SK-N-SH (cell line): ENCODE results near the gene KIF3B. TPM values are rescaled to one million over a fixed set of nuclear protein-coding genes. Genes with fewer than 3 reads are reported as not detected.
"Not testable (repeated sequence)": the region's sequence is repeated elsewhere in the genome, so short reads cannot be mapped to it uniquely, and the experiment has no call there.

Experiments
- CTCF ChIA-PET: fragments of 300-600, 350-600 bp; formaldehyde crosslinking; extraction: SDS; loops from one replicate; lab custom pipeline; 2021; lab: Yijun Ruan, JAX
- POLR2A ChIA-PET: fragments of 350-600 bp; sonication (Branson Sonifier 250); formaldehyde crosslinking; extraction: SDS; loops from one replicate; lab custom pipeline; 2020; ENCODE audit warnings: antibody characterized with exemption, inconsistent platforms; lab: Yijun Ruan, JAX
- DNase-seq: peaks from one replicate; pipeline ENCODE4 v3.0.0; 2012
- H2AFZ ChIP-seq: fragments of 200-600 bp; sonication (generic); 2 replicates; pipeline ENCODE4 v1.8.1; 2016; ENCODE audit warnings: antibody characterized with exemption, mild to moderate bottlenecking, low read depth
- H3F3A ChIP-seq: fragments of 200-600 bp; sonication (generic); replicated peaks from 2 replicates; pipeline ENCODE3; 2016; ENCODE audit warnings: antibody characterized with exemption, mild to moderate bottlenecking; ENCODE audit not compliant: insufficient read depth
- H3K27ac ChIP-seq, 2 experiments: fragments of 200-500 bp in 1 of 2; fragments of 200-600 bp in 1 of 2; sonication (Bioruptor generic) in 1 of 2; sonication (generic), shearing (Covaris generic) in 1 of 2; 2 replicates each; pipeline versions ENCODE4 v1.5.1 to v1.6.1; 2014 to 2016; ENCODE audit warnings: low read depth in 2 of 2, inconsistent platforms in 1 of 2, low read length in 1 of 2, mild to moderate bottlenecking in 1 of 2, mixed read lengths in 1 of 2
- H3K27me3 ChIP-seq: fragments of 200-600 bp; sonication (generic), shearing (Covaris generic); 2 replicates; pipeline ENCODE4 v1.6.1; 2016; ENCODE audit warnings: mixed run types; ENCODE audit not compliant: insufficient read depth
- H3K36me3 ChIP-seq, 2 experiments: fragments of 200-500 bp in 1 of 2; fragments of 200-600 bp in 1 of 2; sonication (Bioruptor generic) in 1 of 2; sonication (generic) in 1 of 2; replicated peaks in 1 of 2; 2 replicates each; pipeline versions ENCODE3 to v1.5.1; 2014 to 2016; ENCODE audit warnings: low read length in 1 of 2, mild to moderate bottlenecking in 1 of 2; ENCODE audit not compliant: insufficient read depth in 2 of 2, control insufficient read depth in 1 of 2
- H3K4me1 ChIP-seq, 2 experiments: fragments of 200-500 bp in 1 of 2; fragments of 200-600 bp in 1 of 2; sonication (Bioruptor generic) in 1 of 2; sonication (generic), shearing (Covaris generic) in 1 of 2; 2 replicates each; pipeline versions ENCODE4 v1.5.1 to v1.6.1; 2014 to 2016; ENCODE audit warnings: low read depth in 1 of 2, low read length in 1 of 2, mixed run types in 1 of 2; ENCODE audit not compliant: insufficient read depth in 2 of 2, control insufficient read depth in 1 of 2
- H3K4me2 ChIP-seq: fragments of 200-600 bp; sonication (generic), shearing (Covaris generic); 2 replicates; pipeline ENCODE4 v1.6.1; 2017; ENCODE audit warnings: mixed run types
- H3K4me3 ChIP-seq, 2 experiments: fragments of 200-500 bp in 1 of 2; fragments of 200-600 bp in 1 of 2; sonication (Bioruptor generic) in 1 of 2; sonication (generic), shearing (Covaris generic) in 1 of 2; 2 replicates each; pipeline versions ENCODE4 v1.5.1 to v1.8.1; 2014 to 2016; ENCODE audit warnings: low read depth in 2 of 2, inconsistent platforms in 1 of 2, low read length in 1 of 2, mild to moderate bottlenecking in 1 of 2, mixed read lengths in 1 of 2, moderate library complexity in 1 of 2
- H3K79me2 ChIP-seq: fragments of 200-600 bp; sonication (generic); 2 replicates; pipeline ENCODE4 v1.8.1; 2017; ENCODE audit warnings: mild to moderate bottlenecking; ENCODE audit not compliant: insufficient read depth
- H3K9ac ChIP-seq: fragments of 200-600 bp; sonication (generic); 2 replicates; pipeline ENCODE4 v1.6.1; 2017; ENCODE audit warnings: mixed run types
- H3K9me2 ChIP-seq: fragments of 200-600 bp; sonication (generic); 2 replicates; pipeline ENCODE4 v1.6.1; 2017; ENCODE audit warnings: mixed run types
- H3K9me3 ChIP-seq: fragments of 200-600 bp; sonication (generic); 2 replicates; pipeline ENCODE4 v1.6.1; 2017; ENCODE audit warnings: mixed run types, mild to moderate bottlenecking, moderate library complexity
- H4K20me1 ChIP-seq: fragments of 200-600 bp; sonication (generic); 2 replicates; pipeline ENCODE4 v1.6.1; 2017; ENCODE audit warnings: mild to moderate bottlenecking, mixed run types; ENCODE audit not compliant: insufficient read depth
- ELF1 ChIP-seq: IDR thresholded peaks from 2 replicates; pipeline ENCODE4 v1.4.0; 2012
- EP300 ChIP-seq, 2 experiments: IDR thresholded peaks; 2 replicates each; pipeline versions ENCODE4 v1.4.0 to v1.6.1; 2012; ENCODE audit warnings: borderline replicate concordance in 1 of 2, low read depth in 1 of 2, low read length in 1 of 2
- FOSL2 ChIP-seq: IDR thresholded peaks from 2 replicates; pipeline ENCODE4 v1.4.0; 2012; ENCODE audit warnings: low read depth, mild to moderate bottlenecking, moderate library complexity, borderline replicate concordance
- IRF3 ChIP-seq: fragments of 150-350 bp; IDR thresholded peaks from 2 replicates; pipeline ENCODE4 v1.6.1; 2016; ENCODE audit warnings: mild to moderate bottlenecking, low read depth, low read length
- JUND ChIP-seq: IDR thresholded peaks from 2 replicates; pipeline ENCODE4 v1.4.0; 2012
- MEF2A ChIP-seq: IDR thresholded peaks from 2 replicates; pipeline ENCODE4 v1.4.0; 2012; ENCODE audit warnings: low read depth, borderline replicate concordance
- NFIC ChIP-seq: IDR thresholded peaks from 2 replicates; pipeline ENCODE4 v1.4.0; 2012; ENCODE audit warnings: borderline replicate concordance
- PBX3 ChIP-seq: IDR thresholded peaks from 2 replicates; pipeline ENCODE4; 2012
- RXRA ChIP-seq: IDR thresholded peaks from 2 replicates; pipeline ENCODE4 v1.4.0; 2012; ENCODE audit warnings: low read depth, mild to moderate bottlenecking, borderline replicate concordance
- TCF12 ChIP-seq: IDR thresholded peaks from 2 replicates; pipeline ENCODE4 v1.4.0; 2012
- YY1 ChIP-seq: IDR thresholded peaks from 2 replicates; pipeline ENCODE4 v1.4.0; 2012; ENCODE audit warnings: low read depth, mild to moderate bottlenecking
- WGBS: methylation state at CpG from one replicate; pipeline ENCODE4 v1.1.6; 2017; ENCODE audit warnings: low lambda C conversion rate; 5-methylcytosine and 5-hydroxymethylcytosine counted together
- polyA plus RNA-seq, 3 experiments: library from polyadenylated mRNA; depleted of rRNA; stranded (reverse); fragments of >200 nt; gene quantifications; 2 replicates each; pipeline ENCODE4 v1.2.3, GENCODE V29; 2012
- TF ChIP-seq, protein P1 (sequence below): IDR thresholded peaks from 2 replicates; pipeline ENCODE4 v1.4.0; 2012; ENCODE audit warnings: low read depth, borderline replicate concordance

Gene KIF3B
- polyA plus RNA-seq, 1 of the 3 experiments (the other 2 are of a cell fraction) = 18.6 TPM

GRCh38 chr20:32321390-32321789 is 43.9 kb downstream of the KIF3B start (continued):
- TF ChIP-seq RXRA (no peak), YY1 (no peak)

DNA sequence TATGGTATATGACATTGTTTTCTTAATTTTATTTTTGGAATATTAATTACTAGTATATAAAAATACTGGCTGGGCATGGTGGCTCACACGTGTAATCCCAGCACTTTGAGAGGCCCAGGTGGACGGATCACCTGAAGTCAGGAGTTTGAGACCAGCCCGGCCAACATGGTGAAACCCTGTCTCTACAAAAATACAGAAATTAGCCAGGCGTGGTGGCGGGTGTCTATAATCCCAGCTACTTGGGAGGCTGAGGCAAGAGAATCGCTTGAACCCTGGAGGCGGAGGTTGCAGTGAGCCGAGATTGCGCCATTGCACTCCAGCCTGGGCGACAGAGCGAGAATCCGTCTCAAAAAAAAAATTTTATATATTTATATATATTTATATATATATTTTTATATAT is 44.8 kb downstream of the KIF3B start:
- Histone ChIP-seq H3K36me3 (peaks cover 9 to 25% of the 10 kb centered on the region in 2 experiments), H3F3A (peaks cover 46% of the 10 kb centered on the region), H3K4me1 (peaks cover 0 to 13% of the 10 kb centered on the region in 2 experiments; a peak in 1 of 4 replicates)
- H3K79me2 ChIP-seq, H3K4me3 ChIP-seq, H3K4me2 ChIP-seq, POLR2A ChIA-PET, CTCF ChIA-PET, H3K9me3 ChIP-seq, H3K9ac ChIP-seq, H3K27me3 ChIP-seq, H3K27ac ChIP-seq, H2AFZ ChIP-seq, H3K9me2 ChIP-seq, DNase-seq, H4K20me1 ChIP-seq: not testable (repeated sequence)
- WGBS = 97% methylated on average over 12 of the region's 12 CpGs

DNA sequence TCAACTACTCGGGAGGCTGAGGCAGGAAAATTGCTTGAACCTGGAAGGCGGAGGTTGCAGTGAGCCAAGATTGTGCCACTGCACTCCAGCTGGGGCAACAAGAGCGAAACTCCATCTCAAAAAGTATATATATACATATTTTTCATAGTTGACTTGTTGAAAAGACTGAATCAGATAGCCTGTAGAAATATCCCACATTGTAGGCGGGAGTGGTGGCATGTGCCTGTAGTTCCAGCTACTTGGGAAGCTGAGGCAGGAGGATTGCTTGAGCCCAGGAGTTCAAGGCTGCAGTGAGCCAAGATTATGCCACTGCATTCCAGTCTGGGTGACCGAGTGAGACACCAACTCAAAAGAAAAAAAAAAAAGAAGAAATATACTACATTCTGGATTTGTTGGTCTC is 46.3 kb downstream of the KIF3B start:
- H3K79me2 ChIP-seq, H2AFZ ChIP-seq, H4K20me1 ChIP-seq, H3K27ac ChIP-seq, H3K9me3 ChIP-seq, H3K4me3 ChIP-seq, H3K9me2 ChIP-seq, DNase-seq, H3K27me3 ChIP-seq, H3K9ac ChIP-seq, H3K4me2 ChIP-seq, POLR2A ChIA-PET: not testable (repeated sequence)
- Histone ChIP-seq H3K4me1 (peaks cover 0 to 16% of the 10 kb centered on the region in 2 experiments; a peak in 1 of 4 replicates), H3K36me3 (peaks cover 8 to 15% of the 10 kb centered on the region in 2 experiments), H3F3A (peaks cover 47% of the 10 kb centered on the region)
- 98% methylated on average over 5 of the region's 5 CpGs for WGBS
- CTCF ChIA-PET = interaction anchor here (0.7 to 1.2 kb wide), 2 partner anchors 12 to 133 kb away, joined by 3 read pairs; no protein-coding TSS in a partner anchor

- ChIA-PET POLR2A (no interaction called here), CTCF (no interaction called here)
- Histone ChIP-seq H2AFZ (no peak overlapping the region), H3K9me2 (no peaks in the 10 kb centered on the region), H3K27me3 (no peaks in the 10 kb centered on the region), H3K36me3 (peaks cover 13 to 19% of the 10 kb centered on the region in 2 experiments), H3K4me1 (peaks cover 0 to 16% of the 10 kb centered on the region in 2 experiments; a peak in 1 of 4 replicates), H4K20me1 (peaks cover 9% of the 10 kb centered on the region; the same call in 1 of the 2 replicates), H3K79me2 (peaks cover 2% of the 10 kb centered on the region; the same call in 1 of the 2 replicates), H3K4me3 (no peak overlapping the region), H3K9ac (peak overlapping the region; percentile 4; the same call in 1 of the 2 replicates), H3F3A (peaks cover 41% of the 10 kb centered on the region), H3K9me3 (no peaks in the 10 kb centered on the region), H3K4me2 (peak overlapping the region; percentile 29; the same call in 1 of the 2 replicates), H3K27ac (peak overlapping the region in 1 of 2 experiments; percentile 87; a peak in 3 of 4 replicates)
- 50% methylated on average over 6 of the region's 6 CpGs for WGBS
- TF ChIP-seq FOSL2 = peak; percentile 73; the same call in 1 of the 2 replicates
- peak; percentile 22; the same call in 1 of the 2 replicates for TF ChIP-seq NFIC
- peak; percentile 11; the same call in 1 of the 2 replicates for TF ChIP-seq PBX3
- no peak for TF ChIP-seq EP300 (IDR thresholded peaks at IDR 0.05; ENCODE audit: borderline replicate concordance in 1 of 2, low read depth in 1 of 2, low read length in 1 of 2)
- 0 out of 2 replicates have a peak, but pooled peaks have one; percentile 55 for TF ChIP-seq MEF2A
- peak; percentile 76; the same call in 1 of the 2 replicates for TF ChIP-seq RXRA
- TF ChIP-seq, protein P1, sequence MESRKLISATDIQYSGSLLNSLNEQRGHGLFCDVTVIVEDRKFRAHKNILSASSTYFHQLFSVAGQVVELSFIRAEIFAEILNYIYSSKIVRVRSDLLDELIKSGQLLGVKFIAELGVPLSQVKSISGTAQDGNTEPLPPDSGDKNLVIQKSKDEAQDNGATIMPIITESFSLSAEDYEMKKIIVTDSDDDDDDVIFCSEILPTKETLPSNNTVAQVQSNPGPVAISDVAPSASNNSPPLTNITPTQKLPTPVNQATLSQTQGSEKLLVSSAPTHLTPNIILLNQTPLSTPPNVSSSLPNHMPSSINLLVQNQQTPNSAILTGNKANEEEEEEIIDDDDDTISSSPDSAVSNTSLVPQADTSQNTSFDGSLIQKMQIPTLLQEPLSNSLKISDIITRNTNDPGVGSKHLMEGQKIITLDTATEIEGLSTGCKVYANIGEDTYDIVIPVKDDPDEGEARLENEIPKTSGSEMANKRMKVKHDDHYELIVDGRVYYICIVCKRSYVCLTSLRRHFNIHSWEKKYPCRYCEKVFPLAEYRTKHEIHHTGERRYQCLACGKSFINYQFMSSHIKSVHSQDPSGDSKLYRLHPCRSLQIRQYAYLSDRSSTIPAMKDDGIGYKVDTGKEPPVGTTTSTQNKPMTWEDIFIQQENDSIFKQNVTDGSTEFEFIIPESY = no peak
- no peak for TF ChIP-seq IRF3
- TF ChIP-seq JUND = peak; percentile 72
- TF ChIP-seq ELF1 = no peak
- TF ChIP-seq TCF12 = peak; percentile 69
- no peak for DNase-seq
Observed at GRCh38 chr20:32325706-32326503, 48.5 kb downstream of the KIF3B start.
